Measurements from ENCODE around the gene PRR4. TPM values are rescaled to one million over a fixed set of nuclear protein-coding genes. Genes with fewer than 3 reads are reported as not detected.

PRR4 gene
- total RNA-seq, 1 experiment from 2014 or later, result 0.34 TPM

DNA sequence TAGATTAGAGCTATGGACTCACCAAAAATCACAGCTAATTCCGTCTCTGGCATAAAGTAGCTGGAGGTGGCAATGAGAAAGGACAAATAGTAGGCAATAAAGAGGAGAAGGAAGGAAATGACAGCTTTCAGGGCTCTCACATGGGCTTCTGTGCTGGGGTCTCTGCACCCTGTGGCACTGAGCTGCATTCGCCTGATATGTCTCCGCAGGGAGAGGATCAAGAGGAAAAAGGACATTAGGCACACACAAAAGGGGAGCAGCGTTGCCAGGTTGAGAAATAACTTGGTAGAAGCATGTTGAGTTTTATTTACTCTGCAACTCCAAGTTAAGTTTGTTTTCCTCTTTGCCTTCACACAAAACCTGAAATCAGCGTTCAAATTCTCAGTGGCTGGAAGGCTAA, 47.5 kb downstream of the PRR4 start:
- no peak for DNase-seq (ENCODE audit: low read depth)

Other genes starting within 250 kb of the PRR4 start
- 34.2 and 47.0 TPM in 2 replicates for gene MAGOHB, start 235.9 kb downstream of the PRR4 start, total RNA-seq (2014; rRNA removed)
- gene STYK1, start 175.4 kb downstream of the PRR4 start, total RNA-seq (2014; rRNA removed), result 1.7 and 2.1 TPM in 2 replicates
- 137 and 159 TPM in 2 replicates for gene YBX3, start 126.2 kb downstream of the PRR4 start, total RNA-seq (2014; rRNA removed)
- 0.32 TPM in 1 of 2 replicates, not detected in the other for gene TAS2R7, start 46.8 kb downstream of the PRR4 start, total RNA-seq (2014; rRNA removed)
- gene TAS2R8, start 42.2 kb downstream of the PRR4 start, total RNA-seq (2014; rRNA removed), result not detected in 2 replicates
- gene TAS2R9, start 39.3 kb downstream of the PRR4 start, total RNA-seq (2014; rRNA removed), result 0.34 TPM in 1 of 2 replicates, not detected in the other
- 0.19 and 0.40 TPM in 2 replicates for gene TAS2R10, start 23.1 kb downstream of the PRR4 start, total RNA-seq (2014; rRNA removed)
- 6.6 and 8.7 TPM in 2 replicates for gene PRH1, start 34.8 kb upstream of the PRR4 start, total RNA-seq (2014; rRNA removed)
- gene TAS2R13, start 60.1 kb upstream of the PRR4 start, total RNA-seq (2014; rRNA removed), result 0.06 and 0.63 TPM in 2 replicates
- gene PRH2, start 79.8 kb upstream of the PRR4 start, total RNA-seq (2014; rRNA removed), result 1.0 TPM in 1 of 2 replicates, not detected in the other
- gene TAS2R14, start 89.8 kb upstream of the PRR4 start, total RNA-seq (2014; rRNA removed), result 1.7 and 1.8 TPM in 2 replicates
- gene TAS2R50, start 137.4 kb upstream of the PRR4 start, total RNA-seq (2014; rRNA removed), result 0.58 and 0.75 TPM in 2 replicates
- gene TAS2R20, start 148.8 kb upstream of the PRR4 start, total RNA-seq (2014; rRNA removed), result 0.51 and 0.75 TPM in 2 replicates
- 0.75 and 1.9 TPM in 2 replicates for gene TAS2R19, start 173.1 kb upstream of the PRR4 start, total RNA-seq (2014; rRNA removed)
- gene TAS2R31, start 181.9 kb upstream of the PRR4 start, total RNA-seq (2014; rRNA removed), result 1.4 and 1.5 TPM in 2 replicates
- gene TAS2R46, start 212.8 kb upstream of the PRR4 start, total RNA-seq (2014; rRNA removed), result 0.11 and 0.13 TPM in 2 replicates
- 0.19 and 0.52 TPM in 2 replicates for gene TAS2R43, start 242.8 kb upstream of the PRR4 start, total RNA-seq (2014; rRNA removed)

Data from LHCN-M2 (cell line).